ENCODE data around the gene DEFB128. TPM values are rescaled to one million over a fixed set of nuclear protein-coding genes. Genes with fewer than 3 reads are reported as not detected.

The DEFB128 gene
- total and polyA plus RNA-seq, 9 of the 15 experiments (the other 6 are each of a cell fraction or from before 2014, with no cell fraction given), result not detected

- TF ChIP-seq, protein P1, sequence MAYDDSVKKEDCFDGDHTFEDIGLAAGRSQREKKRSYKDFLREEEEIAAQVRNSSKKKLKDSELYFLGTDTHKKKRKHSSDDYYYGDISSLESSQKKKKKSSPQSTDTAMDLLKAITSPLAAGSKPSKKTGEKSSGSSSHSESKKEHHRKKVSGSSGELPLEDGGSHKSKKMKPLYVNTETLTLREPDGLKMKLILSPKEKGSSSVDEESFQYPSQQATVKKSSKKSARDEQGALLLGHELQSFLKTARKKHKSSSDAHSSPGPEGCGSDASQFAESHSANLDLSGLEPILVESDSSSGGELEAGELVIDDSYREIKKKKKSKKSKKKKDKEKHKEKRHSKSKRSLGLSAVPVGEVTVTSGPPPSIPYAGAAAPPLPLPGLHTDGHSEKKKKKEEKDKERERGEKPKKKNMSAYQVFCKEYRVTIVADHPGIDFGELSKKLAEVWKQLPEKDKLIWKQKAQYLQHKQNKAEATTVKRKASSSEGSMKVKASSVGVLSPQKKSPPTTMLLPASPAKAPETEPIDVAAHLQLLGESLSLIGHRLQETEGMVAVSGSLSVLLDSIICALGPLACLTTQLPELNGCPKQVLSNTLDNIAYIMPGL (CRISPR knock-in tag; IDR thresholded peaks at IDR 0.05), result no peak
- no peak for TF ChIP-seq NFRKB (IDR thresholded peaks at IDR 0.05; ENCODE audit: low read depth)
- TF ChIP-seq ZNF77 (CRISPR knock-in tag; IDR thresholded peaks at IDR 0.05), result no peak
- TF ChIP-seq, protein P2, sequence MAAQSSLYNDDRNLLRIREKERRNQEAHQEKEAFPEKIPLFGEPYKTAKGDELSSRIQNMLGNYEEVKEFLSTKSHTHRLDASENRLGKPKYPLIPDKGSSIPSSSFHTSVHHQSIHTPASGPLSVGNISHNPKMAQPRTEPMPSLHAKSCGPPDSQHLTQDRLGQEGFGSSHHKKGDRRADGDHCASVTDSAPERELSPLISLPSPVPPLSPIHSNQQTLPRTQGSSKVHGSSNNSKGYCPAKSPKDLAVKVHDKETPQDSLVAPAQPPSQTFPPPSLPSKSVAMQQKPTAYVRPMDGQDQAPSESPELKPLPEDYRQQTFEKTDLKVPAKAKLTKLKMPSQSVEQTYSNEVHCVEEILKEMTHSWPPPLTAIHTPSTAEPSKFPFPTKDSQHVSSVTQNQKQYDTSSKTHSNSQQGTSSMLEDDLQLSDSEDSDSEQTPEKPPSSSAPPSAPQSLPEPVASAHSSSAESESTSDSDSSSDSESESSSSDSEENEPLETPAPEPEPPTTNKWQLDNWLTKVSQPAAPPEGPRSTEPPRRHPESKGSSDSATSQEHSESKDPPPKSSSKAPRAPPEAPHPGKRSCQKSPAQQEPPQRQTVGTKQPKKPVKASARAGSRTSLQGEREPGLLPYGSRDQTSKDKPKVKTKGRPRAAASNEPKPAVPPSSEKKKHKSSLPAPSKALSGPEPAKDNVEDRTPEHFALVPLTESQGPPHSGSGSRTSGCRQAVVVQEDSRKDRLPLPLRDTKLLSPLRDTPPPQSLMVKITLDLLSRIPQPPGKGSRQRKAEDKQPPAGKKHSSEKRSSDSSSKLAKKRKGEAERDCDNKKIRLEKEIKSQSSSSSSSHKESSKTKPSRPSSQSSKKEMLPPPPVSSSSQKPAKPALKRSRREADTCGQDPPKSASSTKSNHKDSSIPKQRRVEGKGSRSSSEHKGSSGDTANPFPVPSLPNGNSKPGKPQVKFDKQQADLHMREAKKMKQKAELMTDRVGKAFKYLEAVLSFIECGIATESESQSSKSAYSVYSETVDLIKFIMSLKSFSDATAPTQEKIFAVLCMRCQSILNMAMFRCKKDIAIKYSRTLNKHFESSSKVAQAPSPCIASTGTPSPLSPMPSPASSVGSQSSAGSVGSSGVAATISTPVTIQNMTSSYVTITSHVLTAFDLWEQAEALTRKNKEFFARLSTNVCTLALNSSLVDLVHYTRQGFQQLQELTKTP (IDR thresholded peaks at IDR 0.05; ENCODE audit: low read depth in 1 of 2, partially characterized antibody in 2 of 2), result no peak
- no peak for TF ChIP-seq NRF1 (conservative IDR thresholded peaks at IDR 0.05 in 1 of 2, IDR thresholded peaks at IDR 0.05 in 1 of 2)
Measured at GRCh38 chr20:189611-190010, at the start of gene DEFB128 (continued).

Data from K562 (cell line).